Endothelial cell of umbilical vein (primary cell): ENCODE measurements around the gene RIPPLY1. TPM values are rescaled to one million over a fixed set of nuclear protein-coding genes. Genes with fewer than 3 reads are reported as not detected.

Experiments used
- BruUV-seq: library from RNA; stranded (reverse); fragments of 400-500 nt; replicated peaks from 2 replicates; lab custom pipeline; 2021; lab: Mats Ljungman, UMichigan
- CTCF ChIA-PET: fragments of 300-600, 350-600 bp; sonication (Branson Sonifier 250); formaldehyde crosslinking; loops from one replicate; lab custom pipeline; 2021; ENCODE audit warnings: antibody characterized with exemption, inconsistent platforms; lab: Charles Lee
- POLR2A ChIA-PET: fragments of 300-600, 350-600 bp; sonication (Branson Sonifier 250); formaldehyde crosslinking; loops from one replicate; lab custom pipeline; 2021; ENCODE audit warnings: antibody characterized with exemption, inconsistent platforms; lab: Charles Lee
- DNase-seq: peaks from one replicate; pipeline ENCODE4 v3.0.0-alpha.2; 2011; ENCODE audit warnings: low read depth, low spot score
- FAIRE-seq: peaks from 2 replicates; lab custom pipeline; 2011; peaks lifted over from hg19 to GRCh38; lab: Jason Lieb, UNC
- H2AFZ ChIP-seq: 2 replicates; pipeline ENCODE4 v1.6.0; 2012; ENCODE audit warnings: low read depth, low read length, control low read depth, inconsistent platforms
- H3K27ac ChIP-seq: 2 replicates; pipeline ENCODE4 v1.5.1; 2011; ENCODE audit warnings: low read depth, mild to moderate bottlenecking, control low read depth, low read length, moderate library complexity; ENCODE audit not compliant: insufficient read depth
- H3K27me3 ChIP-seq, 2 experiments: 2 replicates each; pipeline versions ENCODE4 v1.6.0 to v1.6.1; 2011; ENCODE audit warnings: low read length in 2 of 2, mixed read lengths in 1 of 2; ENCODE audit not compliant: control insufficient read depth in 2 of 2, insufficient read depth in 2 of 2
- H3K36me3 ChIP-seq, 2 experiments: 2 replicates in 1 of 2; 3 replicates in 1 of 2; pipeline ENCODE4 v1.5.1; 2011; ENCODE audit warnings: low read length in 2 of 2, mild to moderate bottlenecking in 1 of 2, moderate library complexity in 1 of 2; ENCODE audit not compliant: control insufficient read depth in 2 of 2, insufficient read depth in 2 of 2; ENCODE audit errors: extremely low read depth in 1 of 2
- H3K4me1 ChIP-seq: 3 replicates; pipeline ENCODE4 v1.5.1; 2011; ENCODE audit warnings: mild to moderate bottlenecking, low read length; ENCODE audit not compliant: control insufficient read depth, insufficient read depth; ENCODE audit errors: extremely low read depth
- H3K4me2 ChIP-seq: 2 replicates; pipeline ENCODE4 v1.6.1; 2011; ENCODE audit warnings: low read length, control low read depth, mixed read lengths; ENCODE audit not compliant: insufficient read depth
- H3K4me3 ChIP-seq, 3 experiments: fragments of 200-600 bp in 1 of 3; sonication (generic), shearing (Covaris generic) in 1 of 3; replicated peaks in 1 of 3; 2 replicates each; pipeline ENCODE4 v1.5.1; 2011 to 2016; ENCODE audit warnings: control low read depth in 3 of 3, low read length in 3 of 3, mild to moderate bottlenecking in 2 of 3, inconsistent platforms in 1 of 3, low read depth in 1 of 3, moderate library complexity in 1 of 3; ENCODE audit not compliant: insufficient read depth in 1 of 3
- H3K79me2 ChIP-seq: 2 replicates; pipeline ENCODE4 v1.6.0; 2012; ENCODE audit warnings: low read length, inconsistent platforms; ENCODE audit not compliant: control insufficient read depth, insufficient read depth
- H3K9ac ChIP-seq: replicated peaks from 2 replicates; pipeline ENCODE3; 2011; ENCODE audit warnings: low read length, control low read depth; ENCODE audit not compliant: insufficient read depth; ENCODE audit errors: extremely low read depth
- H3K9me1 ChIP-seq: replicated peaks from 3 replicates; pipeline ENCODE4 v1.6.0; 2011; ENCODE audit warnings: mild to moderate bottlenecking, low read length; ENCODE audit not compliant: control insufficient read depth, insufficient read depth; ENCODE audit errors: extremely low read depth
- H3K9me3 ChIP-seq: replicated peaks from 2 replicates; pipeline ENCODE4 v1.5.1; 2012; ENCODE audit warnings: low read length, inconsistent platforms; ENCODE audit not compliant: control insufficient read depth, insufficient read depth
- H4K20me1 ChIP-seq: replicated peaks from 2 replicates; pipeline ENCODE3; 2011; ENCODE audit warnings: mild to moderate bottlenecking, low read length; ENCODE audit not compliant: control insufficient read depth, insufficient read depth; ENCODE audit errors: extremely low read depth
- EZH2 ChIP-seq: IDR thresholded peaks from 2 replicates; pipeline ENCODE4 v1.6.1; 2012; ENCODE audit warnings: borderline replicate concordance, low read depth, mild to moderate bottlenecking, moderate library complexity, low read length, inconsistent platforms; ENCODE audit not compliant: severe bottlenecking
- FOS ChIP-seq: IDR thresholded peaks from 2 replicates; pipeline ENCODE4 v1.6.1; 2011; ENCODE audit warnings: mild to moderate bottlenecking, low read length, moderate library complexity, borderline replicate concordance; ENCODE audit not compliant: insufficient read depth
- GATA2 ChIP-seq: IDR thresholded peaks from 2 replicates; pipeline ENCODE4 v1.7.0; 2011; ENCODE audit warnings: low read depth, mild to moderate bottlenecking, moderate library complexity, mixed read lengths, low read length; ENCODE audit not compliant: insufficient read length, insufficient read depth
- JUN ChIP-seq: IDR thresholded peaks from 2 replicates; pipeline ENCODE4 v1.6.1; 2011; ENCODE audit warnings: borderline replicate concordance, low read depth; ENCODE audit not compliant: insufficient read length, insufficient read depth
- MAX ChIP-seq: IDR thresholded peaks from 2 replicates; pipeline ENCODE4 v1.6.1; 2011; ENCODE audit not compliant: insufficient read depth, insufficient read length
- MYC ChIP-seq: IDR thresholded peaks from one replicate; pipeline ENCODE4 v1.6.1; 2011; ENCODE audit warnings: mild to moderate bottlenecking, low read depth, low read length
- POLR2A ChIP-seq: IDR thresholded peaks from 2 replicates; pipeline ENCODE4 v1.6.1; 2012; ENCODE audit warnings: low read depth, mild to moderate bottlenecking, control low read depth, low read length
- POLR2AphosphoS5 ChIP-seq: IDR thresholded peaks from 2 replicates; pipeline ENCODE4 v1.6.1; 2012; ENCODE audit warnings: low read depth, mild to moderate bottlenecking, control low read depth, low read length, moderate library complexity; ENCODE audit not compliant: insufficient read depth
- dilution Hi-C: fragments of 300-500 bp; cut with MboI; formaldehyde crosslinking; loops from one replicate; pipeline ENCODE4 v1.15.0; 2019; ENCODE audit warnings: low sequenced_read_pairs; ENCODE audit not compliant: extremely low pct_ligation_motif_present
- intact Hi-C: fragments of 100-400 bp; cut with micrococcal nuclease; formaldehyde crosslinking; loops from one replicate; pipeline ENCODE4 v1.10.0; 2022
- polyA plus RNA-seq, 4 experiments: library from polyadenylated mRNA; depleted of rRNA in 3 of 4; stranded (reverse) in 3 of 4; unstranded in 1 of 4; fragments of >200 nt; gene quantifications; 2 replicates each; pipeline versions ENCODE4 v1.2.1 to v1.2.3, GENCODE V29; 2011 to 2012; ENCODE audit warnings: missing spikeins in 1 of 4
- total RNA-seq: library from RNA; stranded (reverse); gene quantifications from 2 replicates; pipeline ENCODE4 v1.2.3, GENCODE V29; 2021
- TF ChIP-seq, protein P1 (sequence below), 2 donors: IDR thresholded peaks; 1 replicate in 1 of 2; 2 replicates in 1 of 2; pipeline ENCODE4 v1.5.1; 2011; ENCODE audit warnings: low read length in 2 of 2, mild to moderate bottlenecking in 2 of 2, moderate library complexity in 2 of 2, control low read depth in 1 of 2, inconsistent platforms in 1 of 2, low read depth in 1 of 2; ENCODE audit not compliant: insufficient read depth in 1 of 2; ENCODE audit errors: extremely low read depth in 1 of 2

Gene RIPPLY1
- total and polyA plus RNA-seq, 2 donors (not counting 3 experiments of a cell fraction or from before 2014, with no cell fraction given) = not detected

- Histone ChIP-seq H3K79me2 (no peaks in the 10 kb centered on the region), H3K27ac (no peak overlapping the region), H4K20me1 (no peaks in the 10 kb centered on the region), H3K4me2 (no peak overlapping the region), H3K27me3 (no peaks in the 10 kb centered on the region), H2AFZ (no peak overlapping the region), H3K9me1 (no peaks in the 10 kb centered on the region), H3K9me3 (no peaks in the 10 kb centered on the region), H3K4me3 (no peak overlapping the region), H3K4me1 (no peaks in the 10 kb centered on the region), H3K36me3 (no peaks in the 10 kb centered on the region), H3K9ac (no peak overlapping the region)
- peak; percentile 15 for FAIRE-seq
- intact Hi-C loops (no loop called here), dilution Hi-C loops (no loop called here)
- ChIA-PET POLR2A (no interaction called here), CTCF (interaction anchor here (1.4 to 7.7 kb wide), 3 partner anchors 9 to 56 kb away, joined by 4 to 85 read pairs (median 5); no protein-coding TSS in a partner anchor)
- BruUV-seq = no TSS peak
- no peak for DNase-seq
- no peak for TF ChIP-seq EZH2
- TF ChIP-seq, protein P1, sequence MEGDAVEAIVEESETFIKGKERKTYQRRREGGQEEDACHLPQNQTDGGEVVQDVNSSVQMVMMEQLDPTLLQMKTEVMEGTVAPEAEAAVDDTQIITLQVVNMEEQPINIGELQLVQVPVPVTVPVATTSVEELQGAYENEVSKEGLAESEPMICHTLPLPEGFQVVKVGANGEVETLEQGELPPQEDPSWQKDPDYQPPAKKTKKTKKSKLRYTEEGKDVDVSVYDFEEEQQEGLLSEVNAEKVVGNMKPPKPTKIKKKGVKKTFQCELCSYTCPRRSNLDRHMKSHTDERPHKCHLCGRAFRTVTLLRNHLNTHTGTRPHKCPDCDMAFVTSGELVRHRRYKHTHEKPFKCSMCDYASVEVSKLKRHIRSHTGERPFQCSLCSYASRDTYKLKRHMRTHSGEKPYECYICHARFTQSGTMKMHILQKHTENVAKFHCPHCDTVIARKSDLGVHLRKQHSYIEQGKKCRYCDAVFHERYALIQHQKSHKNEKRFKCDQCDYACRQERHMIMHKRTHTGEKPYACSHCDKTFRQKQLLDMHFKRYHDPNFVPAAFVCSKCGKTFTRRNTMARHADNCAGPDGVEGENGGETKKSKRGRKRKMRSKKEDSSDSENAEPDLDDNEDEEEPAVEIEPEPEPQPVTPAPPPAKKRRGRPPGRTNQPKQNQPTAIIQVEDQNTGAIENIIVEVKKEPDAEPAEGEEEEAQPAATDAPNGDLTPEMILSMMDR (IDR thresholded peaks at IDR 0.05; ENCODE audit: extremely low read depth in 1 of 2, insufficient read depth in 1 of 2, low read depth in 1 of 2, low read length in 2 of 2) = no peak
- TF ChIP-seq MAX = no peak
- no peak for TF ChIP-seq POLR2A
- TF ChIP-seq MYC = no peak
- no peak for TF ChIP-seq JUN
- TF ChIP-seq POLR2AphosphoS5 = no peak
- TF ChIP-seq FOS = no peak
- TF ChIP-seq GATA2 = no peak
Measured at GRCh38 chrX:106903856-106904528, 851 bp upstream of the RIPPLY1 start.
